DOHH2 (cell line): ENCODE measurements around the gene TTC7B.

Experiments used
- H3F3A ChIP-seq: fragments of 200-600 bp; sonication (generic), shearing (Covaris generic); 2 replicates; pipeline ENCODE4 v1.6.0; 2016; ENCODE audit warnings: antibody characterized with exemption, mild to moderate bottlenecking; ENCODE audit not compliant: control insufficient read depth, insufficient read depth
- H3K27ac ChIP-seq: fragments of 200-600 bp; sonication (generic); 2 replicates; pipeline ENCODE4 v1.5.1; 2014; ENCODE audit warnings: low read depth, mild to moderate bottlenecking, low read length, moderate library complexity
- H3K27me3 ChIP-seq: fragments of 200-600 bp; sonication (generic); 2 replicates; pipeline ENCODE4 v1.6.1; 2014; ENCODE audit warnings: mild to moderate bottlenecking, low read length, mixed read lengths; ENCODE audit not compliant: control insufficient read depth
- H3K36me3 ChIP-seq: fragments of 200-600 bp; sonication (generic); 2 replicates; pipeline ENCODE4 v1.6.1; 2014; ENCODE audit warnings: mild to moderate bottlenecking, low read length, moderate library complexity, mixed read lengths; ENCODE audit not compliant: control insufficient read depth
- H3K4me1 ChIP-seq: fragments of 200-600 bp; sonication (generic); 2 replicates; pipeline ENCODE4 v1.6.1; 2014; ENCODE audit warnings: mild to moderate bottlenecking, low read length, mixed read lengths; ENCODE audit not compliant: control insufficient read depth
- H3K4me2 ChIP-seq: fragments of 200-600 bp; sonication (generic); 2 replicates; pipeline ENCODE4 v1.6.0; 2014; ENCODE audit warnings: mild to moderate bottlenecking, low read length, moderate library complexity
- H3K4me3 ChIP-seq: fragments of 200-600 bp; sonication (generic); 2 replicates; pipeline ENCODE4 v1.5.1; 2014; ENCODE audit warnings: mild to moderate bottlenecking, low read length, mixed read lengths
- H3K79me2 ChIP-seq: fragments of 200-600 bp; sonication (generic); 2 replicates; pipeline ENCODE4 v1.6.1; 2014; ENCODE audit warnings: mild to moderate bottlenecking, low read length, mixed read lengths; ENCODE audit not compliant: control insufficient read depth
- H3K9me2 ChIP-seq: fragments of 200-600 bp; sonication (generic); replicated peaks from 2 replicates; pipeline ENCODE4 v1.6.1; 2014; ENCODE audit warnings: mild to moderate bottlenecking, low read length, mixed read lengths; ENCODE audit not compliant: control insufficient read depth
- H3K9me3 ChIP-seq: fragments of 200-600 bp; sonication (generic); 2 replicates; pipeline ENCODE4 v1.6.1; 2014; ENCODE audit warnings: antibody characterized with exemption, low read length, mixed read lengths; ENCODE audit not compliant: control insufficient read depth, insufficient read depth
- H4K20me1 ChIP-seq: fragments of 200-600 bp; sonication (generic); 2 replicates; pipeline ENCODE4 v1.6.0; 2014; ENCODE audit warnings: low read depth, mild to moderate bottlenecking, antibody characterized with exemption, low read length, moderate library complexity; ENCODE audit not compliant: control insufficient read depth, insufficient read depth
- EZH2phosphoT487 ChIP-seq: fragments of 200-600 bp; sonication (generic); IDR thresholded peaks from 2 replicates; pipeline ENCODE4 v1.6.1; 2017; ENCODE audit warnings: borderline replicate concordance, mild to moderate bottlenecking, antibody characterized with exemption, low read length, moderate library complexity, mixed read lengths
- TF ChIP-seq, protein P1 (sequence below): fragments of 200-600 bp; sonication (generic); IDR thresholded peaks from one replicate; pipeline ENCODE4 v1.5.1; 2014; ENCODE audit warnings: antibody characterized with exemption, mild to moderate bottlenecking, low read depth, low read length; ENCODE audit not compliant: poor library complexity, severe bottlenecking

Gene TTC7B

DNA sequence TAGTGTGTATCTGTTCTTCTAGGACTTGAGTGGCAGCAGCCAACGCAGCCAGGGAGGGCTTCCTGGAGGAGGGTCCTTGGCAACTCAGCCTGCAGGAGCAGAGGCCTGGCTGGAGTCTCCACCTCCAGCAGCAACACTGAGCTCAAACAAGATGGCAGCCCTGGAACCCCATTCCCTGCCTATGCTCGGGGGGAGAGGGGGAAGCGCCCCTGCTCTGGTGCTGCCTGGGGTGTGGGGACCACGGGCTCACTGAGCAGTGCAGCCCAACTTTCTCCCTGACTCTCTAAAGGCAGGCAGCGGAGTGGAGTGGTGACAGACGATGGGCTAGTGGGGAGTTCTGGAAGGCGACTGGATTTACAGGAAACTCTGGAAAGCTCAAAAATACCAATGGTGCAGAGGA lies 258.7 kb downstream of the TTC7B start:
- no peaks in the 10 kb centered on the region for H3K9me2 ChIP-seq
- H3K79me2 ChIP-seq = no peaks in the 10 kb centered on the region
- no peaks in the 10 kb centered on the region for H3F3A ChIP-seq
- no peaks in the 10 kb centered on the region for H3K4me1 ChIP-seq
- H3K36me3 ChIP-seq = no peaks in the 10 kb centered on the region
- no peak overlapping the region for H3K4me2 ChIP-seq
- no peak overlapping the region for H3K4me3 ChIP-seq
- no peaks in the 10 kb centered on the region for H3K27me3 ChIP-seq
- H3K27ac ChIP-seq = no peak overlapping the region
- H4K20me1 ChIP-seq = no peaks in the 10 kb centered on the region
- no peak for TF ChIP-seq EZH2phosphoT487
- TF ChIP-seq, protein P1, sequence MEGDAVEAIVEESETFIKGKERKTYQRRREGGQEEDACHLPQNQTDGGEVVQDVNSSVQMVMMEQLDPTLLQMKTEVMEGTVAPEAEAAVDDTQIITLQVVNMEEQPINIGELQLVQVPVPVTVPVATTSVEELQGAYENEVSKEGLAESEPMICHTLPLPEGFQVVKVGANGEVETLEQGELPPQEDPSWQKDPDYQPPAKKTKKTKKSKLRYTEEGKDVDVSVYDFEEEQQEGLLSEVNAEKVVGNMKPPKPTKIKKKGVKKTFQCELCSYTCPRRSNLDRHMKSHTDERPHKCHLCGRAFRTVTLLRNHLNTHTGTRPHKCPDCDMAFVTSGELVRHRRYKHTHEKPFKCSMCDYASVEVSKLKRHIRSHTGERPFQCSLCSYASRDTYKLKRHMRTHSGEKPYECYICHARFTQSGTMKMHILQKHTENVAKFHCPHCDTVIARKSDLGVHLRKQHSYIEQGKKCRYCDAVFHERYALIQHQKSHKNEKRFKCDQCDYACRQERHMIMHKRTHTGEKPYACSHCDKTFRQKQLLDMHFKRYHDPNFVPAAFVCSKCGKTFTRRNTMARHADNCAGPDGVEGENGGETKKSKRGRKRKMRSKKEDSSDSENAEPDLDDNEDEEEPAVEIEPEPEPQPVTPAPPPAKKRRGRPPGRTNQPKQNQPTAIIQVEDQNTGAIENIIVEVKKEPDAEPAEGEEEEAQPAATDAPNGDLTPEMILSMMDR = no peak
- no peaks in the 10 kb centered on the region for H3K9me3 ChIP-seq

DNA sequence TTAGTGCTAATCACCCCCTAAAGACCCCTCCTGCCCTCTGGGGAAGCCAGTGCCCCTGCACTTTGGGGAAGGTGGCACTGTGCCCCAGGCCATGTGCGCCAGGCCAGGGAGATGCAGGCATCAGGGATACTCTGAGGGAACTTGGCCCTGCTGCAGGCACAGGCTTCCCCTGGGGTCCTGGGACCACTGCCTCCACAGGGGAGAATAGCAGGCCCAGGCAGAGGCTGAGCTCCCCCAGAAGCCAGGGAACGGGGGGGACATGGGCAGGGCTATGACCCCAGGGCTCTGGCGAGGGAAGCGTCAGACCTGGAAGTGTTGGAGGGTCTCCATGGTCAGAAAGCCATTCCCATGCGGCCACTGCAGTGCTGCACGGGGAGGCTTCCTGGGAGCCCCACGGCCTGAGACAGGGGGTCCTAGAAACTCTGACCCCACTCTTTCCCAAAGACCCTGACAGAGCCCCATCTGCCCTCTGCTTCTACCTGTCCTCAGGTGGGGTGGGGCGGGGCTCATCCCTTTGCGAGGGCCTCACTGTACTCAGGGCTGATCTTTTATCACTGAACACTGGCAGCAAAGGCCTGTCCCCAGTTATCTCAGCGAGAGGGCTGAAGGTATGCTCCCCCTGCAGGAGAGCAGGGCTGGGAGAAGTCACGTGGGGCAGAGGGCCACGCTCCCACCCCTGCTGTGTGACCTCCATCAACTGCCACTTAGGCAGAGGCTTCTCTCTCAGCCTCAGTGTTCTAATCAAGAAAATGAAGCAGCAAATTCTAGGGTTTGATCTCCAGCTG lies 259.4 kb downstream of the TTC7B start:
- H3K36me3 ChIP-seq = no peaks in the 10 kb centered on the region
- H3K9me2 ChIP-seq = no peaks in the 10 kb centered on the region
- no peak overlapping the region for H3K4me3 ChIP-seq
- H4K20me1 ChIP-seq = no peaks in the 10 kb centered on the region
- no peaks in the 10 kb centered on the region for H3K79me2 ChIP-seq
- H3K9me3 ChIP-seq = no peaks in the 10 kb centered on the region
- no peaks in the 10 kb centered on the region for H3K4me1 ChIP-seq
- H3F3A ChIP-seq = no peaks in the 10 kb centered on the region
- no peaks in the 10 kb centered on the region for H3K27me3 ChIP-seq
- TF ChIP-seq, protein P1 = no peak
- TF ChIP-seq EZH2phosphoT487 = no peak
- H3K27ac ChIP-seq = no peak overlapping the region
- no peak overlapping the region for H3K4me2 ChIP-seq

DNA sequence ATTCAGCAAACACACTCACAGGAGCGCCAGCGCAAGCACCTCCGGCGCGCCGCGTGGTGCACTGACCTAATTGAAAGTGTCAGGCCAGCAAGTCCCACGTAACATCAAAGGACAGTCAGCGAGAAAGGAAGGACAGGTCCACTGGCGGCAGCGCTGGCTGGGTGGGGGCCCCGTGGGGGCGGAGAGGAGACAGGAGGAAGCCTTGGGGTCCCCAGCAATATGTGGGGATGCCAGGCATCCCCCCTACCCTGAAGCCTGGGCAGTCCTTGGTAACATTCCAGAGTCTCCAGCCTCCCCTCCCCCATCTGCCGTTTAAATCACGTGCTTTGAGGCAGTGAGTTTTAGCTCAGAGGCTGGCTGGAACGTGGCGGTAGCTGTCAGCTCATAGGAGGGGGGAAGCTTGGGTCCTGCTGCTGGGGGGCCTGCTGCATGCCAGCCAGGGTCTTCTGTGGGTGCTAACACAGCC lies 260.2 kb downstream of the TTC7B start:
- Histone ChIP-seq H3F3A (no peaks in the 10 kb centered on the region), H3K4me1 (no peaks in the 10 kb centered on the region), H3K4me3 (no peak overlapping the region), H3K9me3 (no peaks in the 10 kb centered on the region), H4K20me1 (no peaks in the 10 kb centered on the region), H3K9me2 (no peaks in the 10 kb centered on the region), H3K27ac (no peak overlapping the region), H3K27me3 (no peaks in the 10 kb centered on the region), H3K79me2 (no peaks in the 10 kb centered on the region), H3K4me2 (no peak overlapping the region), H3K36me3 (no peaks in the 10 kb centered on the region)
- TF ChIP-seq, protein P1 = no peak
- TF ChIP-seq EZH2phosphoT487 = no peak
